Femur (tissue), 1 donor: Measurements from ENCODE around the gene GPR150.
A peak's percentile ranks its signal among the peaks of the same experiment; 100 is the strongest.
"Not testable (repeated sequence)": the region's sequence is repeated elsewhere in the genome, so short reads cannot be mapped to it uniquely, and the experiment has no call there.

Experiments used
- DNase-seq: peaks from one replicate; pipeline ENCODE4 v3.0.0-alpha.2; 2017

GPR150 gene

GRCh38 chr5:95624368-95624767, 4.5 kb downstream of the GPR150 start:
- no peak for DNase-seq

GRCh38 chr5:95626701-95627100, 6.8 kb downstream of the GPR150 start:
- DNase-seq: no peak

GRCh38 chr5:95627971-95628810, 8.3 kb downstream of the GPR150 start:
- DNase-seq: no peak

GRCh38 chr5:95628933-95629332, 9.0 kb downstream of the GPR150 start:
- no peak for DNase-seq

- no peak for DNase-seq
Observed at GRCh38 chr5:95630394-95630917, 10.6 kb downstream of the GPR150 start.

- DNase-seq: no peak
Observed at GRCh38 chr5:95631255-95631958, 11.5 kb downstream of the GPR150 start.

- no peak for DNase-seq
Observed at GRCh38 chr5:95631991-95632675, 12.2 kb downstream of the GPR150 start.

- not testable (repeated sequence) for DNase-seq
Observed at GRCh38 chr5:95632942-95633341, 13.1 kb downstream of the GPR150 start.

GRCh38 chr5:95633671-95634070, 13.8 kb downstream of the GPR150 start:
- DNase-seq: no peak

GRCh38 chr5:95634081-95634480, 14.2 kb downstream of the GPR150 start:
- no peak for DNase-seq

GRCh38 chr5:95638632-95639031, 18.7 kb downstream of the GPR150 start:
- DNase-seq: no peak

- DNase-seq: no peak
Observed at GRCh38 chr5:95641741-95642220, 21.9 kb downstream of the GPR150 start.

GRCh38 chr5:95643152-95643551, 23.3 kb downstream of the GPR150 start:
- no peak for DNase-seq

GRCh38 chr5:95644351-95645042, 24.6 kb downstream of the GPR150 start:
- DNase-seq: peak; percentile 56

GRCh38 chr5:95646226-95646568, 26.3 kb downstream of the GPR150 start:
- not testable (repeated sequence) for DNase-seq

- peak; percentile 98 for DNase-seq
Observed at GRCh38 chr5:95646569-95647431, 26.9 kb downstream of the GPR150 start, which contains the start of gene RFESD. Gene RFESD, plus strand, starts transcription at chr5:95646777. Its CDS starts 5,495 bp downstream, at chr5:95652272.

GRCh38 chr5:95647886-95648860, 28.3 kb downstream of the GPR150 start:
- no peak for DNase-seq

GRCh38 chr5:95649274-95649673, 29.4 kb downstream of the GPR150 start:
- no peak for DNase-seq

- no peak for DNase-seq
Observed at GRCh38 chr5:95649842-95650620, 30.1 kb downstream of the GPR150 start.
